Loucy (cell line): Measurements from ENCODE around the gene MAP7D2.

Experiments used
- CTCF ChIP-seq: fragments of 200-600 bp; sonication (generic); conservative IDR thresholded peaks from 2 replicates; pipeline ENCODE4 v1.5.1; 2014; ENCODE audit warnings: mild to moderate bottlenecking, antibody characterized with exemption, low read length
- EZH2phosphoT487 ChIP-seq: fragments of 200-600 bp; IDR thresholded peaks from 2 replicates; pipeline ENCODE4 v1.6.1; 2018; ENCODE audit warnings: antibody characterized with exemption, mild to moderate bottlenecking, moderate library complexity, borderline replicate concordance

- no peak for TF ChIP-seq CTCF
- TF ChIP-seq EZH2phosphoT487, result no peak
These were observed 108.6 kb downstream of the MAP7D2 start for GRCh38 chrX:20007962-20008622.
